VCaP (cell line): ENCODE measurements around the gene SRSF4.

ENCODE experiments used
- H3K27ac ChIP-seq: fragments of 450-650 bp; 2 replicates; pipeline ENCODE4 v1.5.1; 2017
- CTCF ChIP-seq: fragments of 450-650 bp; conservative IDR thresholded peaks from 2 replicates; pipeline ENCODE4 v1.5.1; 2017; ENCODE audit warnings: mild to moderate bottlenecking, moderate library complexity

Gene SRSF4

DNA sequence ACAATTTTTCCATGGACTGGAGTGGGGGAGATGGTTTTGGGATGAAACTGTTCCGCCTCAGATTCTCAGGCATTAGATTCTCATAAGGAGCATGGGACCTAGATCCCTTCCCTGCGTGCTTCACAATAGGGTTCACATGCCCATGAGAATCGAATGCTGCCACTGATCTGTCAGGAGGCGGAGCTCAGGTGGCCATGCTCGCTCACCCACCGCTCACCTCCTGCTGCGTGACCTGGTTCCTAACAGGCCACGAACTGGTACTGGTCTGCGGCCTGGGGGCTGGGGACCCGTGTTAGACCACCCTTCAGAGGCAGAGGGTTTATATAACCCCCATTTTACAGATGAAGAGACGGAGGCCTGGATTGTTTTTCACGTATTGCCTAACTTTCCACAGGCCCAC lies 16.3 kb upstream of the SRSF4 start:
- H3K27ac ChIP-seq: no peak overlapping the region
- TF ChIP-seq CTCF: no peak

- no peak overlapping the region for H3K27ac ChIP-seq
- peak; percentile 66 for TF ChIP-seq CTCF
Observed at GRCh38 chr1:29197590-29197924, 15.9 kb upstream of the SRSF4 start.

- no peak overlapping the region for H3K27ac ChIP-seq
- no peak for TF ChIP-seq CTCF
Observed at GRCh38 chr1:29196863-29197589, 15.3 kb upstream of the SRSF4 start.

GRCh38 chr1:29195881-29196291 lies 14.2 kb upstream of the SRSF4 start:
- TF ChIP-seq CTCF: no peak

GRCh38 chr1:29193879-29194455 lies 12.3 kb upstream of the SRSF4 start:
- no peak overlapping the region for H3K27ac ChIP-seq
- TF ChIP-seq CTCF: no peak

More at GRCh38 chr1:29195881-29196291, 14.2 kb upstream of the SRSF4 start:
- H3K27ac ChIP-seq: no peak overlapping the region

- no peak for TF ChIP-seq CTCF
- no peak overlapping the region for H3K27ac ChIP-seq
Observed at GRCh38 chr1:29190718-29191117, 9.0 kb upstream of the SRSF4 start.

GRCh38 chr1:29186707-29187106 lies 5.0 kb upstream of the SRSF4 start:
- TF ChIP-seq CTCF: no peak
- H3K27ac ChIP-seq: no peak overlapping the region
